HG02623 (cell line): ENCODE data around the gene VPS41.

Experiments
- ATAC-seq: cut with Tn5 transposase; IDR thresholded peaks from one replicate; pipeline ENCODE4 v1.9.1; 2021; ENCODE audit warnings: moderate library complexity; ENCODE audit not compliant: unreplicated experiment

The VPS41 gene

GRCh38 chr7:38674513-38674912, 234.5 kb downstream of the VPS41 start:
- ATAC-seq: no peak

DNA sequence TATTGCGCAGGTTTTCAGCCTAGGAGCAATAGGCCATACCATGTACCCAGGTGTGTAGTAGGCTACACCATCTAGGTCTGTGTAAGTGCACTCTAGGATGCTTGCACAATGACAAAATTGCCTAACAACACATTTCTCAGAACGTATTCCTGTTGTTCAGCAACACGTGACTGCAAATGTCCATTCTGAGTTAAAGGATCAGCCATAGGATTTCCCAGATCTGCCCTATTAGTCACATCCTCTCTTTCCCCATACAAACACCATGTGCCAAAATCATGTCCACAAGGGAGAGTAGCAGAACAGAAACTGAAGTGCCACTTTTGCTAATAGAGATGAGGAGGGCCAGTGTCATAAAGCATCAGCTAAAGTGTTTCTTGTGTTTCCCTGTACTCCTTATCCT, 235.2 kb downstream of the VPS41 start:
- no peak for ATAC-seq
